Activated naive CD4-positive, alpha-beta T cell treated with anti-CD3 and anti-CD28 coated beads for 36 hours (primary cell): ENCODE data around the gene CNKSR2. TPM values are rescaled to one million over a fixed set of nuclear protein-coding genes. Genes with fewer than 3 reads are reported as not detected.
A peak's percentile ranks its signal among the peaks of the same experiment; 100 is the strongest.

Experiments
- CTCF ChIA-PET: fragments of 350-600 bp; sonication (Branson Sonifier 250); formaldehyde crosslinking; loops from one replicate; lab custom pipeline; 2021; ENCODE audit warnings: antibody characterized with exemption; lab: Charles Lee
- DNase-seq: peaks from one replicate; pipeline ENCODE4 v3.0.0-alpha.2; 2020
- H3K27ac Mint-ChIP-seq: one replicate; pipeline ENCODE4 v1.8.0; 2021; ENCODE audit warnings: mild to moderate bottlenecking, mixed read lengths
- H3K27me3 Mint-ChIP-seq: one replicate; pipeline ENCODE4 v1.8.0; 2021; ENCODE audit warnings: low read depth, mixed read lengths
- H3K36me3 Mint-ChIP-seq: one replicate; pipeline ENCODE4 v1.8.0; 2021; ENCODE audit warnings: low read depth, mixed read lengths
- H3K4me1 Mint-ChIP-seq: one replicate; pipeline ENCODE4 v1.8.0; 2021; ENCODE audit warnings: low read depth, mixed read lengths
- H3K4me3 Mint-ChIP-seq: one replicate; pipeline ENCODE4 v1.8.0; 2021; ENCODE audit warnings: mild to moderate bottlenecking, moderate library complexity, mixed read lengths
- H3K9me3 Mint-ChIP-seq: one replicate; pipeline ENCODE4 v1.8.0; 2021; ENCODE audit warnings: mixed read lengths
- intact Hi-C: fragments of 100-400 bp; cut with micrococcal nuclease; formaldehyde crosslinking; loops from one replicate; pipeline ENCODE4 v1.15.1; 2023
- total RNA-seq, 2 experiments: library from RNA; stranded (reverse); gene quantifications; one replicate each; pipeline ENCODE4 v1.2.3, GENCODE V29; 2021

CNKSR2 gene
- total RNA-seq, 2 experiments from 2014 or later, result 6.6 to 8.4 TPM

DNA sequence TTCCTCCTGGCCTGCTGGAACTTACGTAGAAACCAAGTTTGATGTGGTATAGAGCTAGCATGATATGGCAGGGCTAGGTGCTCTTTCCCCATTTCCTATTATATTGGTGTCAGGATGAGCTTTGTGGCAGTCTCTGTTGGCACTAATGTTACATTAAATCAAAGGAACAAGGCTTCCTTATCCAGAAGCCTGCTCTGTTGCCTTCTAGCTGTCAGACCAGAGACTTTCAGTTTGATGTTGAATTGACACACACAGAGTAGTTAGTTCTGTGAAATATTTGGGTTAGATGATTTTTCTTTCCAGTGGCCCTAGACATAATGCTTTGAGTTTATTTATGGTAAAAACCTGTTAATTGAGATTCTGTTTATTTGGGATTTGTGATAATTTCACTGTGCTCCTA is 10.0 kb downstream of the CNKSR2 start:
- no peaks in the 10 kb centered on the region for H3K27me3 Mint-ChIP-seq
- CTCF ChIA-PET, result interaction anchor here (0.8 kb wide), 1 partner anchor 8 kb away, joined by 4 read pairs; no protein-coding TSS in a partner anchor

DNA sequence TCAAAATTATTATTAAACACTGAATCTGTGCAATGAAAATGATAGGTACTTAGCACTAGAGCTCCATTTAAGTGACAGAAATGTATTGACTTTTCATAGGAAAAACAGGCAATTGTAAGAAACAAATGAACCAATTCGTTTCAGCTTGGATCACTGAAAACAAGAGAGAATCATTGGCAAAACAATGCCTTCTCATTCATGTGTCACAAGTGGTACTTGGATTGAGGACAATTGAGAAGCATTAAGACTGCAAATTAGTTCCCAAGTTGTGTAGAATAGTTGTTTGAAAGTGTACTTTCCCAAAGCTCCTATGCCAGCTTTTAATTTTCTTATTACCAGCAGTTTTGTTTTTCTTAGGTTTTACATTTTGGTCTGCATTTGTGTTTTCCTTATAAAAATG is 20.6 kb downstream of the CNKSR2 start:
- H3K9me3 Mint-ChIP-seq, result peaks cover 6% of the 10 kb centered on the region
- H3K36me3 Mint-ChIP-seq, result peaks cover 9% of the 10 kb centered on the region
- no peaks in the 10 kb centered on the region for H3K27me3 Mint-ChIP-seq
- no peak for DNase-seq
- H3K4me1 Mint-ChIP-seq, result peaks cover 9% of the 10 kb centered on the region
- CTCF ChIA-PET, result no interaction called here
- intact Hi-C loops, result no loop called here
- H3K4me3 Mint-ChIP-seq, result no peak overlapping the region
- H3K27ac Mint-ChIP-seq, result no peak overlapping the region

More for the DNA sequence above, 10.0 kb downstream of the CNKSR2 start:
- no peaks in the 10 kb centered on the region for H3K9me3 Mint-ChIP-seq
- no peak for DNase-seq
- H3K4me1 Mint-ChIP-seq, result peaks cover 15% of the 10 kb centered on the region
- H3K27ac Mint-ChIP-seq, result no peak overlapping the region
- no peak overlapping the region for H3K4me3 Mint-ChIP-seq
- intact Hi-C loops, result no loop called here
- no peaks in the 10 kb centered on the region for H3K36me3 Mint-ChIP-seq

DNA sequence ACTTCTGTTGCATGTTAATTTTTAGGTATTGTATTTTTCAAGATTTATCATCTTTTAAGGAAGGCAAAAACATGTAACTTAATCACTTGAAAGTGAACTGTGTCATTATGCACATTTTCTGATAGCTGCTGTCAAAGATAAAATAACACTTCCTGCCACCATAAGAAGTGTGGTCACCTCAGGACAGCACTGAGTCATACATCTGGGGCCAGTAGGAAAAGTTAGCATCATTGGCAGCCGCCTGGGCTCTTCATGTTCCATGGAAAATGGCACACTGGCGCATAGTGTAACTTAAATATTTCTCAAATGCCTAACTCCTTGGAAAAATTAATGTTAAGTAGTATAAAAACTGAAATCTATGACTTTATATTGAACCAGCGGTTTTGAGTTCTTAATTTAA is 24.2 kb downstream of the CNKSR2 start:
- no peak overlapping the region for H3K4me3 Mint-ChIP-seq
- no peak overlapping the region for H3K27ac Mint-ChIP-seq
- peaks cover 6% of the 10 kb centered on the region for H3K4me1 Mint-ChIP-seq
- H3K27me3 Mint-ChIP-seq, result no peaks in the 10 kb centered on the region
- no peaks in the 10 kb centered on the region for H3K36me3 Mint-ChIP-seq
- intact Hi-C loops, result no loop called here
- CTCF ChIA-PET, result no interaction called here
- DNase-seq, result peak; percentile 5
- H3K9me3 Mint-ChIP-seq, result no peaks in the 10 kb centered on the region

DNA sequence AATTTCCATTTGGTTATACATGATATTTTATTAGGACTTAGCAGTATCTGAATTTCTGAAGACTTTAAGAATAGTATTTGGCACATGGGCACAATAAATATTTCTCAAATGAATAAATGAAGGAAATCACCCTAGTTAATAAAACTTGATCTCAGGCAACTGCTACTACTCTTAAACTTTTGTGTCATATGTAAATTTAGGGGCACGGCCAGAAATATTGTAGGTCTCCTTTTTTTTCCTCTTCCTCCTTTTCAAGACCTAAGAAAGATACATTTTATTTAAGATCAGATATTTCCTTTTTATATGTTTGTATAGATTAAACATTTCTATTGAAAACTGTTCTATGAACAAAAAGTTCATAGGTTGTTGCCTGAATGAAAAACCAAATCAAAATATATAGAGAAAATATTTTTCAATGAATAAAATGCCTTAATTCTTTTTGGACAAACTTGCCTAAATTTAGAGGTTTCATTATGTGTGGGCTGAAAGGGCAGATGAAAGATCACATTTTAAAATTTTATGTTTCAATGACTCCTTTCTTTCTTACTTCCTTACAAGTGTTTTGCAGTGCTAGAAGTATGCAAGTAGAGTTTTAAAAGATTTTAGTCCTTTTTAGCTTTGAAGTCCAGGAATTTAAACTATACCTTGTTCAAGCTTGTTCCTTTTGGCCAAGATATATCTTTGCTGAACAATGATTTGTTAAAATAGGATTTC is 26.3 kb downstream of the CNKSR2 start:
- no peak for DNase-seq
- H3K27me3 Mint-ChIP-seq, result no peaks in the 10 kb centered on the region
- no peak overlapping the region for H3K4me3 Mint-ChIP-seq
- H3K27ac Mint-ChIP-seq, result no peak overlapping the region
- no peaks in the 10 kb centered on the region for H3K9me3 Mint-ChIP-seq
- CTCF ChIA-PET, result no interaction called here
- H3K4me1 Mint-ChIP-seq, result peaks cover 6% of the 10 kb centered on the region
- H3K36me3 Mint-ChIP-seq, result no peaks in the 10 kb centered on the region
- intact Hi-C loops, result no loop called here

DNA sequence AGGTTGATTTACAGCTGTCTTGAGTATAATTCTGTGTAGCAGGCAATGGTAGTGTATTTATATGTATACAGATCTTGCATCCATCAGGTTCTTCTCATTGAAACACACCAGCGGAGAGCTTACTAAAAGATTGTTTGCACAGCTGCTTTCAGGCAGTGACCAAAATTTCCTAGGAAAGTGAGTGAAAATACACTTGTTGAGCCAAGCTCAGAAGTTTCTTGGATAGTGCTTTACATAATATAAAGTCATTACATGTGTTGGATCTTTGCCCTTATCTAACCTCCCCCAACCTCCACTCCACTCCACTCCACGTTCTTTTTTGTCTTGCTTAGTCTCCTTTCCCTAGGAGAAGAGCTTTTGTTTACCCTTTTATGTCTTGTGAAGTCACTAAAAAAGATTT is 34.1 kb downstream of the CNKSR2 start:
- H3K36me3 Mint-ChIP-seq, result peaks cover 4% of the 10 kb centered on the region
- peaks cover 16% of the 10 kb centered on the region for H3K4me1 Mint-ChIP-seq
- no peaks in the 10 kb centered on the region for H3K27me3 Mint-ChIP-seq
- no peak overlapping the region for H3K27ac Mint-ChIP-seq
- CTCF ChIA-PET, result interaction anchor here (0.7 kb wide), 1 partner anchor 760 kb away, joined by 3 read pairs; no protein-coding TSS in a partner anchor
- no peak overlapping the region for H3K4me3 Mint-ChIP-seq
- DNase-seq, result no peak
- intact Hi-C loops, result no loop called here
- no peaks in the 10 kb centered on the region for H3K9me3 Mint-ChIP-seq

DNA sequence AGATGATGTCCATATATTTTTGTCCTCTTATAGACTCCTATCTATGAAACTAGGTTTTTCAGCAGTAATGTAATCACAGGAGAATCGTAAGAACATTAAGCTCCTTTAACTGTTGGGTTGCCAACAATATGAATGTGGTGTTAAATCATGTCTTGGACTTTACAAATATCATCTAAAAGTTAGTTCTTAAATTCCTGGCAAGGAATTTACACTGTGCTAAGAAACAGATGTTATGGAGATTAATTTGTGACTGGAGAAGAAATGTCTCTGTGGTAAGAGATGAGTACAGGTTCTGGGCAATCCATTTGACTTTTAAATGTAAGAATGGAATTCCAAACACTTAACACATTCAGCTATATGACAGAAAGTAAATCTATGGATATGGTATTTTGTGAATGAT is 34.6 kb downstream of the CNKSR2 start:
- intact Hi-C loops, result no loop called here
- no peaks in the 10 kb centered on the region for H3K27me3 Mint-ChIP-seq
- peaks cover 7% of the 10 kb centered on the region for H3K36me3 Mint-ChIP-seq
- CTCF ChIA-PET, result interaction anchor here (0.7 kb wide), 1 partner anchor 759 kb away, joined by 3 read pairs; no protein-coding TSS in a partner anchor
- H3K27ac Mint-ChIP-seq, result no peak overlapping the region
- DNase-seq, result no peak
- peaks cover 3% of the 10 kb centered on the region for H3K9me3 Mint-ChIP-seq
- peaks cover 16% of the 10 kb centered on the region for H3K4me1 Mint-ChIP-seq
- no peak overlapping the region for H3K4me3 Mint-ChIP-seq

DNA sequence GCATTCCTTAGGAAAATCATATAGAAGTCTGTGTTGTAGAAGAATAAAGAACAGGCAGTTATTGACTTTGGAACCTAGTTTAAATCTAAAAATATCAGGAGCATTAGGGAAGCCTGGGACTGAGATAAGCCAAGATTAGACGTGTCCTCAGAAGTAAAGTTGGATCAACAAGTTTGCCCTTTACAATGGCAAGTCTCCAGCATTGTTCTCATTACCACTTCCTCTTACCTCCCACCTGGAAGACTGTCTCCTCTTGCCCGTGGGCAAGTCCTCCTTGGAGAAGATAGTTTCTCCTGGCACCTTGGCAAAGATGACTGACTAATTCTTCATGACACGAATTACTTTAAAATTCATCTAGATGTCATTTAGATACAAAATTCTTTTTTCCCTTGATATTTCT is 37.8 kb downstream of the CNKSR2 start:
- Mint-ChIP-seq H3K36me3 (peaks cover 13% of the 10 kb centered on the region), H3K4me1 (peaks cover 13% of the 10 kb centered on the region), H3K4me3 (no peak overlapping the region), H3K27me3 (no peaks in the 10 kb centered on the region), H3K9me3 (peaks cover 9% of the 10 kb centered on the region), H3K27ac (no peak overlapping the region)
- CTCF ChIA-PET, result no interaction called here
- intact Hi-C loops, result no loop called here
- DNase-seq, result no peak

DNA sequence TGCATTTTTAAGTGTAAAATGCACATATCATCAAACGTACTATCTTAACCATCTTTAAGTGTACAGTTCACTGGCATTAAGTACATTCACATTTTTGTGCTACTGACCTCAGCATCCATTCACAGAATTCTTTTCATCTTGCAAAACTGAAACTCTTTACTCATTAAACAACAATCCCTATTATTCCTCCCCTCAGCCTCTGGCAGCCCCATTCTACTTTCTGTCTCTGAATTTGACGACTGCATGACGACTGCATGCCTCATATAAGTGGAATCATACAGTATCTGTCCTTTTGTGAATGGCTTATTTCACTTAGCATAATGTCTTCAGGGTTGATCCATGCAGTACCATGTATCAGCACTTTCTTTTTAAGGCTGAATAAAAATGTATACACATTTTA is 38.7 kb downstream of the CNKSR2 start:
- H3K4me1 Mint-ChIP-seq, result peaks cover 9% of the 10 kb centered on the region
- H3K36me3 Mint-ChIP-seq, result peaks cover 18% of the 10 kb centered on the region
- CTCF ChIA-PET, result no interaction called here
- H3K27me3 Mint-ChIP-seq, result no peaks in the 10 kb centered on the region
- intact Hi-C loops, result no loop called here
- no peak overlapping the region for H3K27ac Mint-ChIP-seq
- H3K9me3 Mint-ChIP-seq, result peaks cover 15% of the 10 kb centered on the region
- H3K4me3 Mint-ChIP-seq, result no peak overlapping the region
- no peak for DNase-seq

DNA sequence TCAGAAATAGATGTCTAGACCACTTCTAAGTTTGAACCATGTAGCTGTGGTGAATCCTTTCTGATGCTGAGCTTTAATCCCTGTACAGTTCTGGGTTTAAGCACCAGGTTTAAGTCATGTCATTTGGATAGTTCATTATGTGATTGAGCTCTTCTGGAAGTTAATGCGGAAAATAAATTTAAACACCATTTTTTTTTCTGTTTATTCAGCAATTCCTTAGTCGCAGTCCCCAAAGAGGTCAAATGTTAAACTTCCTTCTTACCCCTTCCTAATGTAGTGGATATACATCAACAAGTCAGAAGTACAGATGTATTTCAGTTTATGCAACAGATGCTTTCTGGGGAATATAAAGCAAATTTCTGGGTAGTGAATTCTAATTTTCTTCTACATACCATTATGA is 52.9 kb downstream of the CNKSR2 start:
- H3K36me3 Mint-ChIP-seq, result peaks cover 10% of the 10 kb centered on the region
- DNase-seq, result no peak
- no peaks in the 10 kb centered on the region for H3K9me3 Mint-ChIP-seq
- peaks cover 15% of the 10 kb centered on the region for H3K4me1 Mint-ChIP-seq
- no peak overlapping the region for H3K27ac Mint-ChIP-seq
- no peak overlapping the region for H3K4me3 Mint-ChIP-seq
- intact Hi-C loops, result no loop called here
- CTCF ChIA-PET, result no interaction called here
- no peaks in the 10 kb centered on the region for H3K27me3 Mint-ChIP-seq

DNA sequence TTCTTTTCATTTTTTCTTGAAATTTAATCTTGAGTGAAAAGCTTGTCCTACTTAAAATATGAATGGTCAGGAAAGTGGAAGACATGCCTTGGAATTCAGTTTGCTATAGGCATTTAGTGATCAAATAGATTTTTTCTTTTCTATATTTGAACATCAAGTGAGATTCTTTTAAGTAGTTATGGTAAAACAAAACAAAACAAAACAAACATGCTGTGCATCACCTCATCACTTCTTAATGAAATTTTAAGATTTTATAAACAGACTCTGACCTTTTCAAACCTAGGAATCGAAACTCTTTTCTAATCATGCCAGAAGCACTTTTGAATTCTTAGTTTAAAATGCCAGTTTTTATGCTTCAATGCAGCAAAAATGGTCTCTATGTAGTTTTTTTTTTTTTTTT is 62.8 kb downstream of the CNKSR2 start:
- no peaks in the 10 kb centered on the region for H3K9me3 Mint-ChIP-seq
- H3K4me3 Mint-ChIP-seq, result no peak overlapping the region
- H3K36me3 Mint-ChIP-seq, result peaks cover 1% of the 10 kb centered on the region
- intact Hi-C loops, result no loop called here
- peaks cover 16% of the 10 kb centered on the region for H3K4me1 Mint-ChIP-seq
- no peak overlapping the region for H3K27ac Mint-ChIP-seq
- no peaks in the 10 kb centered on the region for H3K27me3 Mint-ChIP-seq
- DNase-seq, result no peak
- CTCF ChIA-PET, result no interaction called here

DNA sequence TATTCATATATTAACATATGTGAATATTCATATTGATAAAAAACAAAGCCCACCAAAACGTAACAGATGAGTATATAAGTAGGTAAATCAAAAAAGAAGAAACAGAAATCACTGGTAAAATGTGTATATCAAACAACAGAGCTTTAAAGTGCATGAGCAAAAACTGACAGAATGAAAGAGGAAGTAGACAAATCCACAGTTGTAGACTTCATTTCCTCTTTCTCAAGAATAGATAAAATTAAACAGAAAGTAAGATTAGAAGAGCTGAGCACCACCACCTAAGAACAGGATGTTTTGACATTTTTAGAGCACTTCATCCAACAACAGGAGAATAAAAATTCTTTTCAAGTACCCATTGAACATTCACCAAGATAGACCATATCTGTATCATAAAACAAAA is 64.6 kb downstream of the CNKSR2 start:
- CTCF ChIA-PET, result interaction anchor here (0.7 kb wide), 1 partner anchor 41 kb away, joined by 3 read pairs; no protein-coding TSS in a partner anchor
- intact Hi-C loops, result loop anchor here (1.0 to 2.0 kb wide), 2 partner anchors 64 to 220 kb away; partner anchors contain the start of genes CNKSR2 and KLHL34
- DNase-seq, result no peak
- Mint-ChIP-seq H3K4me3 (peak overlapping the region; percentile 67), H3K4me1 (peaks cover 19% of the 10 kb centered on the region), H3K9me3 (no peaks in the 10 kb centered on the region), H3K27ac (peak overlapping the region; percentile 89), H3K36me3 (peaks cover 1% of the 10 kb centered on the region), H3K27me3 (no peaks in the 10 kb centered on the region)

DNA sequence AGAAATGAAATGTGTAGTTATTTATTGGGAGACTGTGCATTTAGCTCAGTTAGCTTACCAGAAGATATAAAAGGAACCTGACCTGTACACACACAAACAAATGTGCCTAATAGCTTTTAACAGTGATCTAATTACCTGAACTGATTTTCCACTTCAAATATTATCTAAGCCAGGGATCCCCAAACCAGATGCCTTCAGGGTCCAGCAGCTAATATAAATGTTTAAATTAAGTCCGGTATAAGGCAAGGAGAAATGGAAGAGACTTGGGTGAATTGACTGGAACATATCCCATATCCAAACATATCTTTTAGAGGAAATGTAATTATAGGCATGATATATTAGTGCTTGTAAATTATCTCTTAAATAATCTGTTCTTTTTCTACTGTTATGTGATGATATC is 66.7 kb downstream of the CNKSR2 start:
- Mint-ChIP-seq H3K36me3 (peaks cover 1% of the 10 kb centered on the region), H3K4me3 (no peak overlapping the region), H3K4me1 (peaks cover 19% of the 10 kb centered on the region), H3K27me3 (no peaks in the 10 kb centered on the region), H3K9me3 (no peaks in the 10 kb centered on the region), H3K27ac (no peak overlapping the region)
- no peak for DNase-seq
- CTCF ChIA-PET, result interaction anchor here (0.9 kb wide), 1 partner anchor 39 kb away, joined by 4 read pairs; no protein-coding TSS in a partner anchor
- intact Hi-C loops, result no loop called here

DNA sequence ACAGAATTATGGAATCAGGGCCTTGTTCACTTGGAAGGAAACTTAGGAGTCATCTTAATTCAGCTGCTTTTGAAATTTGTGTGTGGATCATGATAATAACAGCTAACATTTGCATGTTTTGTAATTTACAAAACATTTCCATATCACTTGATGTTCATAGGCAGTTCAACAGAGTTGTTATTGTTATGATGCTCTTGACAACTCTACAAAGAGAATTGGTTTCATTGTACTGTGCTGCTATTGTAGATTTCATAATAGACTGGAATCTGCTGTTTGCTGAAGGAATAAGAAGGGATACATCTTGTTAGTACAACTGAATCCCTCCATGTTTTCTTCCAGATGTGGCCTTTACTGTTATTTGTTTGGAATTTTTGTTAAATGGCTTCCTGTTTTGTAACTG is 83.5 kb downstream of the CNKSR2 start:
- intact Hi-C loops, result no loop called here
- CTCF ChIA-PET, result no interaction called here
- H3K4me1 Mint-ChIP-seq, result peaks cover 9% of the 10 kb centered on the region

More for the DNA sequence above, 83.5 kb downstream of the CNKSR2 start:
- Mint-ChIP-seq H3K4me3 (no peak overlapping the region), H3K27ac (no peak overlapping the region), H3K9me3 (no peaks in the 10 kb centered on the region), H3K36me3 (peaks cover 10% of the 10 kb centered on the region), H3K27me3 (no peaks in the 10 kb centered on the region)
- no peak for DNase-seq
